Fibroblast of skin of right biceps (primary cell): ENCODE data around the gene GPR151.
A peak's percentile ranks its signal among the peaks of the same experiment; 100 is the strongest.

ENCODE experiments used
- DNase-seq: peaks from one replicate; pipeline ENCODE4 v3.0.0-alpha.2; 2013

GPR151 gene

DNA sequence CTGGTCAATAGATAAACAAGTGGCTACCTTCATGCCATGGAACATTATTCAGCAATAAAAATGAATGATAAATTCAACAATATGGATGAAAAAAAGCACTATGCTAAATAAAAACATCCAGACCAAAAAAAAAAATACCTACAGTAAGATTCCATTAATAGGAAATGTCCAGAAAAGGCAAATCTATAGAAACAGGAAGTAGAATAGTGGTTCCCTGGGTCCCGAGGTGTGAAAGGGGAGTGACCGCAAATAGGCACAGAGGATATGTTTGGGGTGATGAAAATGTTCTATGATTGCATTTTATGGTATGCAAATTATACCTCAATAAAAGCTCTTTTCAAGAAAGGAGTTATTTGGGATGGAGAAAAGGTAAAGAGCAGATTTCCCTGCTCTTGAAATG, 3.6 kb upstream of the GPR151 start:
- no peak for DNase-seq

DNA sequence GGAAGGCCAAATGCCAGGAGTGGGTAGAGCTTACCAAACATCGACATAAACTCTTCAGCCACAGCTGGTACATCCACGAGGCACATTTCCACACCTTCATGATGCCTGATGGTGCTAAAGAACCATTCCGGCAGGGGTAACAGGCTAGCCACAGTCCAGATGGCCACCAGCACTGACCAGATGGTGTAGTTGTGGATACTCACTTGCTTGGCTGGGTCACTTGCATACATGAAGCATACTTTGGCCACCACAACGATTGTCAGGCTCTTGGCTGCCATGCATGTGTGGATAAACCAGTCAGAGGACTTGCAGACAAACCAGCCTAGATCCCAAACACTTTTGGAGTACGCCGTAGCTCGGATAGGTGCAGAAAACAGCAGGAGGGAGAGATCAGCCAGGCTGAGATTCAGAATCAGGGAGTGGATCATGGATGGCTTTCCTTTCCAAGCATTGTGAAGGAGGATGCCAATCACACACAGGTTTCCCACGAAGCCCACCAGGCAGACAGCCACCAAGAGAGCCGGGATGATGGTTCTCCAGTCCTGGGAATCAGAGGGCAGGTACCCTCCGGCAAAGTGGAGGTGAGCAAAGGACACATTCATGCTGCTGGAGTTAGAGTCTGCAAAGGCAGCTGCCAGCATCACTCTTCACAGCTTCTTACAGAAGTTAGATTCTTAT, 378 bp downstream of the GPR151 start:
- no peak for DNase-seq

DNA sequence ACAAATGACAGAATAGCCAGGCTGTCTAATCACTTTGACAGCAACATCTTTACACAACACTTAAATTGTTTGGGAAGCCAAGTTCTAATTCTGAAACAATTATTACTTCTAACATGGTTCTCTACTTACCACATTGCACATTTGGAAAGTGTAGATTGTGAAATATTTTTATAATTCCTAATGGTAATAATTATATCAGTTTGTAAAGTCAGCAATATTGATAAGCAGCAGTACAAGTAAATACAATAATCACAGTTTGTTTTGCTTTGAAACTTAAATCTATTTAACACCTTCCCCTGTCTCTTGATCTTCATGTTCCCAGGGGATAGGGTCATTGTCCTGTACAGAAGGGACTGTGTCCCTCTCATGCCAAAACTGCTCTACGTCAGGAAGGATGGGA, 1.4 kb downstream of the GPR151 start:
- DNase-seq = no peak

DNA sequence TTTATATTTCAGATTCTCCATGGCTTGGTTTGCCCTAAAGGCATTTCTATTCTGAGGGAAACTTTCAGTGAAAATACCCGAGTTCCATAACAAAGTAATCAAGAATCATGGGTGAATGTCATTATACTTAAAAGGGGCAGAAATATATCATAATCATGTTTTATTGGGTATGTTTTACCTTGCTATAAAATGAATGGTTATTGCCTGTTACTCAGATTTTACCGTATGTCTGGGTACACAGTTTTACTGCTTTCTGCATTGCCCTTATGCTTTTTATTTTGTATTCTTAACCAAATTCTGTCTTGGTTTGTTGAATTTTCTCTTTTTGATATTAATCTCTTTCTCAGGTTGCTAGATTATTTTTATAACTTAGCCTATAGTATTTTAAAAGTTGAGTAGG, 2.5 kb downstream of the GPR151 start:
- DNase-seq = no peak

DNA sequence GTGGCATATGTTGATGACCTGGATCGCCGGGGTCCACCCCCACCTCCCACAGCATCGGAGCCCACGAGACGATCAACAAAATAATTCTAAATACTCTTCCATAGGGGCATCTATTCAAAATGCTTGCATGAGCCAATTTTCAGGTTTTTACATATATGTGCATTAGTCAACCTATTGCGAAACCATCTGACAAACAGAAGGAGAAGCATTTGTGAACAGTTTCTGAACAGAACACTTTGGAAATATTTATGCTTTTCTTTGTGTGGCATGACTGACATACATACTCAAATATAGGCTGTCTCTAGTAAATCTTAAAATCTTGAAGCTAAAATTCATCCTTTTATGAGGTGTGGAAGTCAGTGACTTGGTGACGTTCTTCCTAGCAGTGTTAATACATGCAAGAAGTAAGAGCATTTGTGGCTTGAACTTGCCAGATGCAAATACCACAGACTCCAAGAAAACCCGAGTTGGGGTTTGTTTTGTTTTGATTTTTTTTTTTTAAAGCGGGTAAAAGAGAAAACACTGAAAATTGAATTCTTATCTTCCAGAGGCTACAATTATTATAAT, 5.3 kb downstream of the GPR151 start:
- DNase-seq = peak; percentile 22

DNA sequence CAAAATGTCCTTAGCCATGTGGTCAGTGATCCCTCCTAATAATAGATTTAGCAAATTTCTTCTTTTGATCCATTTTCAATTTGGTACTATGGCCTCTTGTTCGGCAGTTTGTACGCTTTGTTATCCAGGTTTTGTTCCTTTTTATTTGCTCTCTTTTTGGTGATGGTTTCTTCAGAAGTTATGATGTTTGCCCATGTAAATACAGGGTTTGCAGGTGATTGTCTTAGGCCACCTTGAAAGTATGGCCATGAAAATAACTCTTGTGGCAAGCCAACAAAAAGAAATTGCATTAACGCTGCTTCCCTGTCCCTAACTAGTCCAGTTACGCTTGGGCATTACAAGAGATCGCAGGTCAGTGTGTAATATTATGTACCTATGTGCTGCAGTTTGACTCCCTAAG, 8.6 kb downstream of the GPR151 start:
- DNase-seq = no peak

DNA sequence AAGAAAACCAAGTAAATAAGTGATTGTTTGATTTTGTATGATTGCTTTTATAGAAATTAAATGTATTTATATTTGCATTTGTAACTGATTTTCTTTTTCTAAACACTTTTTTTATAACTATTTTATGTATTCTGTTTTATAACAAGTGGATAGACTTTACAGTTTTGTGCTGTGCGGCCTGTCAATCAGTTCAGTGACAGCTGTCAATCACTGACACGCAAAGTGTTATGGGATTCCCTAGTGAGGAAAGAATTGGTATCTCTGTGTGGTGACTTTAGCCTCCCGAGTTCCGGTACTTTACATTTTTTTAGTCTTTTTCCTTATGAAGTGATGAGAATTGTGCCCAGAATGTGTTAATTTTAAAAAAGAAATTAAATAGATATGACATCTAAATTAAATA, 16.3 kb downstream of the GPR151 start:
- no peak for DNase-seq

DNA sequence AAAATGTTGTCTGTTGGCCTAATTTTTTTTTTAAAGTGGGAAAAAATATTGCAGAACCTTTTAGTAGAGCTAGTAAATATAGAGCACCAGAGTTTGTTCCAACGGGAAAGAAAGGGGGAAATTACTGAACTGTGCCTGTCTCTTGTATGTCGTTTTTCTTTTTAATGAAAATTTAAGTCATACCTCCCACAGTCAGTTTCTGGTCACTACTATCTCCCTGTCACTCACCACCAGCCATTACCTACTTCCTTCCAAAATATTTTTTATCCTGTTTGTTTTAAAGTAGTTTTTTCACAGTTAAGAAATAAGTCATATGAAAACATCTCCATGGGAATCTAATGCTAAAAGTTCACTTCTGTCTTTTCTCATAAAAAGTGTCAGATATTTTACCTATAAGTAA, 21.3 kb downstream of the GPR151 start:
- no peak for DNase-seq

DNA sequence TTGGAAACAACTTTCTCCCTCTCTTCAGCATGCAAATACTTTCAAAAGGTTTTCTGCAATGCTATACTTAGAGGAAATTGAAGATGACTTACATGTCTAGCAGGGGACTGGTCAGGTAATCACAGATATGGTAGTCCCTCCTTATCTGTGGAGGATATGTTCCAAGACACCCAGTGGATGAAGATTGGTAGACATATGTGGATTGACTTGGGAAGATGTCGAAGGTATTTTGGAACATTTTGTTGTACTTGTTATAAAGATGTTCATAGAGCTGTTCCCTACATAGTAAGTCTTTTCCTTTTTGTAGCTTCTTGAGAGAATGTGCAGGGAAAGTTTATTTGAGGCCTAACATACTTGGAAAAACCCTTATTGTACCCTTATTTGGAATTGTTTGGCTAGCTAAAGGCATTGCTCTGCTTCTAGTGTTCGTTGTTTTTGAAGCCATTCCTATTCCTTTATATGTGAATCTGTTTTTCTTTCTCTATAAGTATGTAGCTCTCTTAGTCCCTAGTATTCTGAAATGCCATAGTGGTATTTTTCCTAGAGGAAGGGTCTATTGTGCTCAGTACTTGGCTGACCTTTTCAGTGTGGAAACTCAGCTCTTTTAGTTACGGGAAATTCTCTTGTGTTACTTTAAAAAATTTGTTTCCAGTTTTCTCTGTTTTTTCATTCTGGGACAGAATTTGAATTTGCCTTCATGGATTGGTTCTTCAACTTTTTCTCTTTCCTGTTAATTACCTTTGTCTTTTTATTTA, 25.7 kb downstream of the GPR151 start:
- DNase-seq = no peak

DNA sequence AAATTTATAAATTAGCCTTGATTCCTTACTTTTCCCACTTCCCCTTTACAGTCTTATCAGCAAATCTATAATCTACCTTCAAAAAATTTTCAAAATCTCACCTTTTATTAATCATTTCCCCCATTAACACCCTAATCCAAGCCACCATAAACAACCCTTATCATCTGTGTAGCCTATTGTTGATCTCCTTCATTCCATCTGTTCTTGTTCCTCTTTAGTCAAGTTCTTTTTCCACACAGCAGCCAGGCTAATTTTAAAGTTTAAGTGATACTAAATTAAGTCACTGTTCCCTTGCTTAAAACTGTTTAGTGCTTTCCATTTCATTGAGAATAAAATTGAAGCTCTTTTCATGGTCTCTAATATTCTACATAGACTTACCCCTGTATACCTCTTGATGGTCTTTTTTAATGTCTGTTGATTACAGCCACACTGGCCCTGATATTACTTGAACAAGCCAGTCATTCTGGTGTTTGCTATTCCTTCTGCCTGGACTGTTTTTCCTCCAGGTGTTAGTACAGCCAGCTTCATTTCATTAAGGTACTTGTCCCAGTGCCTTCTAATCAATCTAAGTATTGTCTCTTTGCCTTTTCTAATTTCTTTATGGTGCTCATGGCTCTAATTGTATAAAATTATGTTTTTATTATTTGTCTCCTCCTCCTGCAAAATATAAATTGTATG, 31.1 kb downstream of the GPR151 start:
- no peak for DNase-seq

DNA sequence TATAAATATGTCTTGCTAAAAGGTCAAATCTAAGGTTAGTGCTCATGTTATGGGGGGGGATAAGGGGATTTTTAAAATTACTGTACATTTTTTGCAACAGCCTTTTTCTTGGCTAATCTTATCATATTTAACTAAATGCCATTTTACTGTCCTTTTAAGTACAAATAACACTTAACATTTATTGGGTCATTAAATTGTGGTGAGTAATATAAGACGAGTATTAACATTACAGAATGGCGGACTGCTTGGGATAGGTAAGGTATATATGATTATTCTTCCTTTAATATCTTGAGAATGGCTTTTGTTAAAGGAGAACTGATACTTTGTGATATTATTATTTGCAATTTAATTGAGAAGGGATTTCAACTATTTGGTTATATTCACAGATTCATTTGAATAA, 33.2 kb downstream of the GPR151 start:
- DNase-seq = no peak

DNA sequence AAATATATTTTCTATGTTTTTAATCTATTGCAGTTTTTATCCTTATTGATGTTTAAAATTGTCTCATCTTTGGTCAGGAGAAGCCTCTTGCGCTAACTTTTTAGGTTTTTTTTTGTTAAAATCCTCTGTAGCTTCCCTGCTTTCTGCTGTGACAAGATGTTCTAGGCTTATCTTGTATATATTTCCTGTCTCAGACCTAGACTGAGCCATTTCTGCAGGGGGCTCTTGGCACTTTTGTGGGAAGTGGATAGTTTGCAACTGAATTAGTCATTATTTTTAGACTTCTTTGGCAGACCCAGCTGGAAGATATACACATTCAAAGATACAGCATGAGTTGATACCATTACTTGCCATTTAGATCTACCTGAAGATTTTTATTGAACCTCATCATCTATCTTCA, 40.1 kb downstream of the GPR151 start:
- DNase-seq = no peak

DNA sequence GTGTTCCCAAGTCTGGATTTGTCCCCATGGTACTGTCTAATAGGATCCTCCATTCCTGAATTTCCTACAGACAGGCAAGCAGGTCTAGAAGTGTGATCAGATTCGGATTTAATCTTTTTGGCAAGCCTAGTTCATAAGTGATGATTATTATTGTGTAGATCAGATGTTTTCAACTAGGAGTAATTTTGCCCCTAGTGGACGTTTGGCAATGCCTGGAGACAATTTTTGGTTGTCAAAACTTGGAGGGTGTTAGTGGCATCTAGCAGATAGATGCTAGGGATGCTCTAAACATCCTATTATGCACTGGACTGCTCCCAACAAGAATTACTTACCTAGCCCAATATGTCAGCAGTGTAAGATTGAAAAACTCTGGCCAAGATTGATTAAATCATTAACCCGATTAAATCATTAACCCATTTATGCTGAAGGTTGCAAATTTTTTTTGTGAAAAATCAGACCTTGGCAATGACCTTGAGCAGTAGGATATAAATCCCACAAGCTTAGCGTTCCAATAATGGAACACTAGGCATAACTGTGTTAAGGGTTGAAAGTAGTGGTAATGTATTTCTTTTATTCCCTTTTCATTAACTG, 40.7 kb downstream of the GPR151 start:
- no peak for DNase-seq

DNA sequence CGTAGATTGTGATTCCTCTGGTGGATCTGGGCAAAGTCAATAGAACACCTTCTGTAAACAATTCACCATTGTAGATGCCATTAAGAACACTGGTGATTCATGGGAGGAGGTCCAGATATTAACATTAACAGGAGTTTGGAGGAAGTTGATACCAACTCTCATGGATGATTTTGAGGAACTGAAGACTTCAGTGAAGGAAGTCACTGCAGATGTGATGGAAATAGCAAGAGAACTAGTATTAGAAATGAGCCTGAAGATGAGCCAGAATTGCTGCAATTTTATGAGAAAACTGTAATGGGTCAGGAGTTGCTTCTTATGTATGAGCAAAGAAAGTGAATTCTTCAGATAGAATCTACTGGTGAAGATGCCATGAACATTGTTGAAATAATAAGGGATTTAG, 41.9 kb downstream of the GPR151 start:
- DNase-seq = no peak

DNA sequence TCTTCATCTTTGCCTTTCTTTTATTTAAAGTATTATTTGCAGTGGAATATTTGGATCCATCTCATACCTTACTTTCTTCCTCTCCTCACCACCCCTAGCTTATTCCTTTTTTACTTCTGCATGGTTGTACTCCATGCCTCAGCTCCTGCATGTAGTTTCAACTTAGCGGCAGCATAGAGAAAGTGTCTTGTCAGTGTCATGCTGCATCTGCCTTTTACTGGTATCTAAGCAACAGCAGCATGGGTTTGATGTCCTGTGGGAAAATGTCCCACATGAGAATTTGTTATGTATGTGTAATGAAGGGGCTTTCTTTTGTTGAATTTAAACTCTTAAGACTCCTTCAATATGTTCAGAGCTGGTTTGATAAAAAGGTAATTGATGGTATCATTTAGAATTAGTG, 48.2 kb downstream of the GPR151 start:
- no peak for DNase-seq

DNA sequence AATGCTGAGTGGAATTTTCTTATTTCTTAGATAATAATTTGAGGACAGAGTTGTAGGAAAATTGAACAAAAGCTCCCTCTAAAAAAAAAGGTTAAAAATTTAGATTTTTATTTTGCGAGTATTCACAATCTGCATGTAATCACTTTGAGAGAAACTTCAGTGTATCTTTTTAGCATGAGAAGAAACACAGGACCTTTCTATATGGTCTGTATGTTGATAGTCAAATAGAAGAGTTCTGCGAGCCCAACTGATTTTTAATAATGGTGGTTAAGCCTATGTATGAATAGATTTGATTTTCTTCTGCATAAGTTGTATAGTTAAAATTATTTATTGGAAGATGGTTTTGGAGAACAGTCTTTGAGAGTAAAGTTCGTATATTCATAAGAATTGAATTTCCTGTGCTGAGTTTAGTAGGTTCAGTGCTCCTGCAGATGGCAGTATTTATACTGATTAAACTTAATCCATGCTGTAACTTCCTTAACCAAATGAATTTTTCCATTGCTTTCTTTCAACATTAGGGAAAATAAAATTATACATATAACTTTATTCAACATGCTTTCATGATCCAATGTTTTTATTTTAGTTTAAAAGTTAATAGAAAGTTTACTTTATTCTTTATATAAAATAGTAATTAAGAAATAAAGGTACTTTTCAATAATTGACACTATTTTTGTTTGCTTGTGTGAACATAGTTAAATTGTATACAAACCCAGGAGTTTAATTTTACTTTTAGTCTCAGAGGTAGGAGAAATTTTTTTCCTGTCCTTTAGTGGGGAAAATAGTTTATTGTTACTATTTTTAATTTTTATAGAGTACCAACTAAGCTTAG, 49.3 kb downstream of the GPR151 start:
- DNase-seq = peak; percentile 4

DNA sequence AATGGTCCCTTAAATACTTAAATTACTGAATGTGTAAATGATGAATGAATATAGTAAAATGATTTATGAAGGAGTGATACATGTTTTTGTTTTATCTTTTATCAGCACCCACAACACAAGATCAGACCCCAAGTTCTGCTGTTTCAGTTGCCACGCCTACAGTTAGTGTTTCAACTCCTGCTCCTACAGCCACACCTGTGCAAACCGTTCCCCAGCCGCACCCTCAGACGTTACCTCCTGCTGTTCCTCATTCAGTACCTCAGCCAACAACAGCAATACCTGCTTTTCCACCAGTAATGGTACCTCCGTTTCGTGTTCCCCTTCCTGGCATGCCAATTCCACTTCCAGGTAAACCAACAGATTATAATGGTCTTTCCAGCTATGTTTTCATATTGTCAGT, 52.5 kb downstream of the GPR151 start:
- DNase-seq = no peak
